ENCODE data around the gene UBE2F.
"Not testable (repeated sequence)": the region's sequence is repeated elsewhere in the genome, so short reads cannot be mapped to it uniquely, and the experiment has no call there.

The UBE2F gene

GRCh38 chr2:238022594-238023157, 55.9 kb downstream of the UBE2F start:
- DNase-seq (ENCODE audit: low read depth): no peak
- Histone ChIP-seq H3K27me3 (replicated peaks; ENCODE audit: control insufficient read depth, insufficient read depth, low read length) (no peaks in the 10 kb centered on the region), H3K36me3 (ENCODE audit: control insufficient read depth, insufficient read depth, low read length, severe bottlenecking) (peaks cover 35% of the 10 kb centered on the region), H3K4me1 (ENCODE audit: control insufficient read depth, insufficient read depth, low read length) (peaks cover 12% of the 10 kb centered on the region), H3K9me3 (ENCODE audit: control insufficient read depth, low read length) (no peaks in the 10 kb centered on the region), H3K9ac (ENCODE audit: low read length) (no peak overlapping the region), H3K4me3 (ENCODE audit: low read length) (no peak overlapping the region)

GRCh38 chr2:238023608-238024007, 56.8 kb downstream of the UBE2F start:
- peaks cover 12% of the 10 kb centered on the region for H3K4me1 ChIP-seq (ENCODE audit: control insufficient read depth, insufficient read depth, low read length)
- H3K27me3 ChIP-seq (replicated peaks; ENCODE audit: control insufficient read depth, insufficient read depth, low read length): no peaks in the 10 kb centered on the region
- peaks cover 31% of the 10 kb centered on the region for H3K36me3 ChIP-seq (ENCODE audit: control insufficient read depth, insufficient read depth, low read length, severe bottlenecking)
- no peaks in the 10 kb centered on the region for H3K9me3 ChIP-seq (ENCODE audit: control insufficient read depth, low read length)
- H3K9ac ChIP-seq (ENCODE audit: low read length): no peak overlapping the region
- H3K4me3 ChIP-seq (ENCODE audit: low read length): no peak overlapping the region
- no peak for DNase-seq (ENCODE audit: low read depth)

GRCh38 chr2:238024986-238025385, 58.2 kb downstream of the UBE2F start:
- H3K4me3 ChIP-seq (ENCODE audit: low read length): no peak overlapping the region
- H3K27me3 ChIP-seq (replicated peaks; ENCODE audit: control insufficient read depth, insufficient read depth, low read length): no peaks in the 10 kb centered on the region
- H3K9me3 ChIP-seq (ENCODE audit: control insufficient read depth, low read length): no peaks in the 10 kb centered on the region
- no peak for DNase-seq (ENCODE audit: low read depth)
- H3K9ac ChIP-seq (ENCODE audit: low read length): no peak overlapping the region
- peaks cover 37% of the 10 kb centered on the region for H3K36me3 ChIP-seq (ENCODE audit: control insufficient read depth, insufficient read depth, low read length, severe bottlenecking)
- H3K4me1 ChIP-seq (ENCODE audit: control insufficient read depth, insufficient read depth, low read length): peaks cover 4% of the 10 kb centered on the region

- Histone ChIP-seq H3K4me3 (ENCODE audit: low read length) (no peak overlapping the region), H3K36me3 (ENCODE audit: control insufficient read depth, insufficient read depth, low read length, severe bottlenecking) (peaks cover 46% of the 10 kb centered on the region), H3K27me3 (replicated peaks; ENCODE audit: control insufficient read depth, insufficient read depth, low read length) (no peaks in the 10 kb centered on the region), H3K4me1 (ENCODE audit: control insufficient read depth, insufficient read depth, low read length) (no peaks in the 10 kb centered on the region), H3K9me3 (ENCODE audit: control insufficient read depth, low read length) (no peaks in the 10 kb centered on the region), H3K9ac (ENCODE audit: low read length) (no peak overlapping the region)
- no peak for DNase-seq (ENCODE audit: low read depth)
These were observed 59.0 kb downstream of the UBE2F start for GRCh38 chr2:238025741-238026360.

GRCh38 chr2:238027058-238027457, 60.2 kb downstream of the UBE2F start:
- peaks cover 48% of the 10 kb centered on the region for H3K36me3 ChIP-seq (ENCODE audit: control insufficient read depth, insufficient read depth, low read length, severe bottlenecking)
- H3K9me3 ChIP-seq (ENCODE audit: control insufficient read depth, low read length): no peaks in the 10 kb centered on the region
- H3K4me3 ChIP-seq (ENCODE audit: low read length): no peak overlapping the region
- H3K9ac ChIP-seq (ENCODE audit: low read length): no peak overlapping the region
- no peak for DNase-seq (ENCODE audit: low read depth)
- H3K4me1 ChIP-seq (ENCODE audit: control insufficient read depth, insufficient read depth, low read length): no peaks in the 10 kb centered on the region
- no peaks in the 10 kb centered on the region for H3K27me3 ChIP-seq (replicated peaks; ENCODE audit: control insufficient read depth, insufficient read depth, low read length)

GRCh38 chr2:238027591-238028415, 61.0 kb downstream of the UBE2F start:
- Histone ChIP-seq H3K27me3 (replicated peaks; ENCODE audit: control insufficient read depth, insufficient read depth, low read length) (no peaks in the 10 kb centered on the region), H3K4me1 (ENCODE audit: control insufficient read depth, insufficient read depth, low read length) (no peaks in the 10 kb centered on the region), H3K36me3 (ENCODE audit: control insufficient read depth, insufficient read depth, low read length, severe bottlenecking) (peaks cover 53% of the 10 kb centered on the region), H3K4me3 (ENCODE audit: low read length) (no peak overlapping the region), H3K9me3 (ENCODE audit: control insufficient read depth, low read length) (no peaks in the 10 kb centered on the region), H3K9ac (ENCODE audit: low read length) (no peak overlapping the region)
- no peak for DNase-seq (ENCODE audit: low read depth)

- no peak for DNase-seq (ENCODE audit: low read depth)
- no peaks in the 10 kb centered on the region for H3K27me3 ChIP-seq (replicated peaks; ENCODE audit: control insufficient read depth, insufficient read depth, low read length)
- no peak overlapping the region for H3K9ac ChIP-seq (ENCODE audit: low read length)
- H3K4me3 ChIP-seq (ENCODE audit: low read length): no peak overlapping the region
- H3K4me1 ChIP-seq (ENCODE audit: control insufficient read depth, insufficient read depth, low read length): no peaks in the 10 kb centered on the region
- H3K36me3 ChIP-seq (ENCODE audit: control insufficient read depth, insufficient read depth, low read length, severe bottlenecking): peaks cover 58% of the 10 kb centered on the region
- H3K9me3 ChIP-seq (ENCODE audit: control insufficient read depth, low read length): no peaks in the 10 kb centered on the region
These were observed 63.0 kb downstream of the UBE2F start for GRCh38 chr2:238029853-238030252.

- DNase-seq (ENCODE audit: low read depth): no peak
- H3K4me1 ChIP-seq (ENCODE audit: control insufficient read depth, insufficient read depth, low read length): no peaks in the 10 kb centered on the region
- H3K9me3 ChIP-seq (ENCODE audit: control insufficient read depth, low read length): no peaks in the 10 kb centered on the region
- H3K4me3 ChIP-seq (ENCODE audit: low read length): no peak overlapping the region
- no peak overlapping the region for H3K9ac ChIP-seq (ENCODE audit: low read length)
- H3K36me3 ChIP-seq (ENCODE audit: control insufficient read depth, insufficient read depth, low read length, severe bottlenecking): peaks cover 61% of the 10 kb centered on the region
- H3K27me3 ChIP-seq (replicated peaks; ENCODE audit: control insufficient read depth, insufficient read depth, low read length): no peaks in the 10 kb centered on the region
These were observed 63.8 kb downstream of the UBE2F start for GRCh38 chr2:238030422-238031155.

GRCh38 chr2:238031751-238032150, 64.9 kb downstream of the UBE2F start:
- no peak overlapping the region for H3K9ac ChIP-seq (ENCODE audit: low read length)
- H3K36me3 ChIP-seq (ENCODE audit: control insufficient read depth, insufficient read depth, low read length, severe bottlenecking): peaks cover 66% of the 10 kb centered on the region
- H3K27me3 ChIP-seq (replicated peaks; ENCODE audit: control insufficient read depth, insufficient read depth, low read length): no peaks in the 10 kb centered on the region
- H3K4me3 ChIP-seq (ENCODE audit: low read length): no peak overlapping the region
- no peaks in the 10 kb centered on the region for H3K9me3 ChIP-seq (ENCODE audit: control insufficient read depth, low read length)
- H3K4me1 ChIP-seq (ENCODE audit: control insufficient read depth, insufficient read depth, low read length): no peaks in the 10 kb centered on the region
- no peak for DNase-seq (ENCODE audit: low read depth)

GRCh38 chr2:238032755-238033337, 66.0 kb downstream of the UBE2F start:
- DNase-seq (ENCODE audit: low read depth): no peak
- H3K36me3 ChIP-seq (ENCODE audit: control insufficient read depth, insufficient read depth, low read length, severe bottlenecking): peaks cover 66% of the 10 kb centered on the region
- H3K27me3 ChIP-seq (replicated peaks; ENCODE audit: control insufficient read depth, insufficient read depth, low read length): no peaks in the 10 kb centered on the region
- no peaks in the 10 kb centered on the region for H3K4me1 ChIP-seq (ENCODE audit: control insufficient read depth, insufficient read depth, low read length)
- H3K4me3 ChIP-seq (ENCODE audit: low read length): no peak overlapping the region
- no peak overlapping the region for H3K9ac ChIP-seq (ENCODE audit: low read length)
- H3K9me3 ChIP-seq (ENCODE audit: control insufficient read depth, low read length): no peaks in the 10 kb centered on the region

- H3K4me3 ChIP-seq (ENCODE audit: low read length); DNase-seq (ENCODE audit: low read depth); H3K9ac ChIP-seq (ENCODE audit: low read length); H3K4me1 ChIP-seq (ENCODE audit: control insufficient read depth, insufficient read depth, low read length); H3K9me3 ChIP-seq (ENCODE audit: control insufficient read depth, low read length); H3K27me3 ChIP-seq (replicated peaks; ENCODE audit: control insufficient read depth, insufficient read depth, low read length): not testable (repeated sequence)
- H3K36me3 ChIP-seq (ENCODE audit: control insufficient read depth, insufficient read depth, low read length, severe bottlenecking): peaks cover 74% of the 10 kb centered on the region
These were observed 67.2 kb downstream of the UBE2F start for GRCh38 chr2:238033991-238034390.
